H7 (cell line): ENCODE measurements around the gene LANCL2. TPM values are rescaled to one million over a fixed set of nuclear protein-coding genes. Genes with fewer than 3 reads are reported as not detected.
"Not testable (repeated sequence)": the region's sequence is repeated elsewhere in the genome, so short reads cannot be mapped to it uniquely, and the experiment has no call there.

Experiments used
- DNase-seq: peaks from one replicate; pipeline ENCODE4 v3.0.0; 2012
- H3K27me3 ChIP-seq: 2 replicates; pipeline ENCODE4 v1.6.0; 2011; ENCODE audit warnings: mild to moderate bottlenecking, low read length; ENCODE audit not compliant: control insufficient read depth, insufficient read depth
- H3K36me3 ChIP-seq: replicated peaks from 2 replicates; pipeline ENCODE4 v1.5.1; 2011; ENCODE audit warnings: low read length; ENCODE audit not compliant: control insufficient read depth, insufficient read depth
- H3K4me3 ChIP-seq: 2 replicates; pipeline ENCODE4 v1.5.1; 2011; ENCODE audit warnings: low read depth, mild to moderate bottlenecking, control low read depth, low read length, moderate library complexity; ENCODE audit not compliant: insufficient read depth
- total RNA-seq: library from RNA; depleted of rRNA; stranded (reverse); fragments of >200 nt; shearing (Covaris generic); gene quantifications from 2 replicates; pipeline ENCODE4 v1.2.3, GENCODE V29; 2014

The LANCL2 gene
- total RNA-seq, 1 experiment from 2014 or later, result 10.7 TPM

DNA sequence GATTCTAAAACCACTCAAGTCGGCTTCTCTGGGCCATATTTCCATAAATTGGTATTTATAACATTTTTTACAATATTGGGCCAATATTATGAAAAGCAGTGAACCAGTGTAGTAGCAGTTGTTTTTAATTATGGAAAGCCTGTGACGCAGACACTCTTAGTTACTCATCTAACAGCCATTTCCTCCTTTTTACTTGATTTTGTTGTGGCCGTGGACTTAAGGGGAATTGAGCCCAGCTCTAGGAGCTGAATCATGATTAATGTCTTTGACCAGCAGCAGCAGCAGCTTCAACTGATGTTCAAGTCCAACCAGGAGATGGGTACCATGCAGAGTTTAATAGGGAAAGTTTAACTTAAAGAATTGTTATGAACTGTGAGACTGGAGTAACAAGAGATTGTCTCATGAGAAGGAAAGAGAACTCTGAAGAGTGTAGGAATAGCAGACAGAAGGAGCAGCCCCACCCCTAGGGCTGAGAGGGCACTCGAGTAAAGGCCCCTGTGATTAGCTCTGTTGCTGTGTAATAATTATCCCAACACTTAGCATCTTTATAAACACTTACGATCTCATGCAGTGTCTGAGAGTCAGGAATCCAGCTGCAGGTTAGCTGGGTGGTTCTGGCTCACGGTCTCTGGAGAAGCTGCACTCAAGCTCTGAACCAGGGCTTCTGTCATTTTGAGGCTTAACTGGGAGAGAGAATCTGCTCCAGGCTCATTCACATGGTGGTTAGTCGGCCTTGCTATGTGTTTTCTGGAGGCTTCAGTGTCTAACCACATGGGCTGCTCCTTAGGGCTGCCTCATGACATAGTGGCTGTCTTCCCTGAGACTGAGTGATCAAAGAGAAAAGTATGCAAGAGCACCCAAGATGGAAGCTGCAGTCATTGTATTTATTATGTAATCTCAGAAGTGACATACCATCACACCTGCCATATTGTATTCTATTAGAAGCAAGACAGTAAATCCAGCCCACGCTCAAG, 4.6 kb downstream of the LANCL2 start:
- Histone ChIP-seq H3K36me3 (no peaks in the 10 kb centered on the region), H3K27me3 (no peaks in the 10 kb centered on the region), H3K4me3 (no peak overlapping the region)
- no peak for DNase-seq

DNA sequence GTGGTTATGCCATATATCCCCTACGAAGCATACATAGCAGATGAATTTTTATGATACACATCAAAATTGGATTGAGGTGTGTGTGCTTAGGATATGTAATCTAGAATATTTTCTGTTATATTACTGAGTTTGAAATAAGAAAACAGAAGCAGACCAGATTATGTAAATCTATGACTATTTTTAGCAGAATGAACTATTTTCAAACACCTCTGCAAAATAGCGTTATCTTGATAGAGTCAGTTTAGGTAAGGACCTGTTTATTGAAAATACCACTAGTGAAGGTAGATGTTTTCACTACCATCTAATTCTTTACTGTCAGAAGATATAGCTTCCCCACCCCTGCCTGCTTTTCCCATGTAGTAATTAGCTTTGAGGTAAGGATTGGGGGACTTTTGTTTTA, 9.1 kb downstream of the LANCL2 start:
- DNase-seq, result no peak
- no peaks in the 10 kb centered on the region for H3K27me3 ChIP-seq
- no peak overlapping the region for H3K4me3 ChIP-seq
- H3K36me3 ChIP-seq, result no peaks in the 10 kb centered on the region

DNA sequence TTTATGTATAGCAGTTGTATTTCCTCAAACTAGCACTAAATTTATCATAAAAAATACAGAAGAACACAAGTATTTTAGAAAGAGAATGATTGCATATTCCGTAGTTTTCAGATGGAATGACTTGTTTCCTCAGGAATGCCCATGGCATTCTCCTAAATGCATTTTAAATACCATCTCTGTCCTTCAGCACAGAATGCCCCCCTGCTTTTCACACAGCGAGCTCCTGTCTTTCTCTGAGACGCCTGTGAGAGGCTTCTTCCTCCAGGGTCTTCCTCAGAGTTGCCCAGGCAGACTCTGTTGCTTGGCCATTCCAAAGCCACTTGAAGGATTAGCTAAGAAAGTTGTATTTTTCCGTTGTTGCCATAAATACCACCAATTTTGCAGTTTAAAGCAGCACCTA, 10.1 kb downstream of the LANCL2 start:
- Histone ChIP-seq H3K27me3 (no peaks in the 10 kb centered on the region), H3K36me3 (no peaks in the 10 kb centered on the region), H3K4me3 (no peak overlapping the region)
- DNase-seq, result no peak

DNA sequence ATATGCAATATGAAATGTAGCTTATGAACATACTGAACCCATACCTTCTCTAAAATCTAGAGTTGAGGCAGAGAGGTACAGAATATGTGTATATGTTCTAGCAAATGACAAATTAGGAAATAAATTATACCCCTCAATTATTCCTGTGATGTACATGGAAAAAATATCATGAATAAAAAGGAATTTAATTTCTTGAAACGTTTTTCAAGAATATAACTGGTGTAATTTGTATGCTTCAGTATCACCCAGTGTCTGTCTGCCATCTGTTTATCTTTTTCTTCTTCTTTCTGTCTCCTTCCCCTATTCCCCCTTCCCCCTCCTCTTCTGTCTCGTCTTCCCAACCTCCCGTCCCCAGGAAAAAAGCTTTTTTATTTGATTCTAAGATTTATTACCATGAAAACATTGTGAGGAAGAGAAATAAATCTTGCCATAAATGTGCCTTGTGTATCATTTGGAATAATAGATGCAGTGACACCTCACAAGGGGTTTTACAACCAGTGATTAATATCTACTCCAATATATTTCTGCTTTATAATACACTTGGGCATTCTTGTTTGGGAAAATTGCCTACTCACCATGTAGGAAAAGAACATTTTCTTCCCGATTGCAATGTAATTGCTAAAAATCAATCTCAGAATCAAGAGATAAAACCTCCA, 12.2 kb downstream of the LANCL2 start:
- no peak for DNase-seq
- no peak overlapping the region for H3K4me3 ChIP-seq
- no peaks in the 10 kb centered on the region for H3K36me3 ChIP-seq
- no peaks in the 10 kb centered on the region for H3K27me3 ChIP-seq

DNA sequence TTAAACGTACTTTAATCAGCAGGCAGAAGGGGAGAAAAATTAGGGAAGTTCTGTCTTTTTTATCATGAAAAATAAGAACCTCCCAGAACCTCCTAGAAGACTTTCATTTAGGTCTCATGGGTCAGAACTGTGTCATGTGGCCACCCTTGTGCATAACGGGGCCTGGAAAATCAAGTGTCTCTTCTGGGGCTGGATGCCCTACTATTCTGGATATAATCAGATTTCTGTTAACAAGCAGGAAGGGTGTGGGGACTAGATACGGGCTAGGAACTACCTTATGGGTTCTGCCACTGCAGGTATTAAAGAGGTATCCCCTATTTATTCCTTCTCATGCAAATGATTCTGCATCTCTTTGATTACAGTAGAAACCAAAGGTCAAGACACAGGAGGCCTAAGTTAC, 14.1 kb downstream of the LANCL2 start:
- Histone ChIP-seq H3K27me3 (no peaks in the 10 kb centered on the region), H3K4me3 (no peak overlapping the region), H3K36me3 (no peaks in the 10 kb centered on the region)
- DNase-seq, result no peak

DNA sequence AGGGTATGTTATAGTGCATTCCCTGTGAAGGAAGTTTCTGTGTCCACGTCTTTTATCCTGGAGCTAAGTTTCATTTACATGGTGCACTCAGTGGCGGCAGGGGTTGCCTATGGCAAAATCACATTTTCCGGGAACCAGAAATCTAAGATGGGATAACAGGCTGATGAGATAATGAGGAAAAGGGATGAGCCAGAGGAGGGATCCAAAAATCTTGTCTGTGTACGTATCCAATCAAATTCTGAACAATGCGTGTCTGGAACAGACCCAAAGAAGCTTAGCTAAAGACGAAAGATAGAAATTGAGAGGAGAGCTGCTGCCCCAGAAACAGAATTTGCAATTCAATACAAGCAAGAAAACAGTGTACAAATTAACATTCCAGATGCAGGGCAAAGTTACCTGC, 16.1 kb downstream of the LANCL2 start:
- no peak for DNase-seq
- Histone ChIP-seq H3K36me3 (no peaks in the 10 kb centered on the region), H3K4me3 (no peak overlapping the region), H3K27me3 (no peaks in the 10 kb centered on the region)

DNA sequence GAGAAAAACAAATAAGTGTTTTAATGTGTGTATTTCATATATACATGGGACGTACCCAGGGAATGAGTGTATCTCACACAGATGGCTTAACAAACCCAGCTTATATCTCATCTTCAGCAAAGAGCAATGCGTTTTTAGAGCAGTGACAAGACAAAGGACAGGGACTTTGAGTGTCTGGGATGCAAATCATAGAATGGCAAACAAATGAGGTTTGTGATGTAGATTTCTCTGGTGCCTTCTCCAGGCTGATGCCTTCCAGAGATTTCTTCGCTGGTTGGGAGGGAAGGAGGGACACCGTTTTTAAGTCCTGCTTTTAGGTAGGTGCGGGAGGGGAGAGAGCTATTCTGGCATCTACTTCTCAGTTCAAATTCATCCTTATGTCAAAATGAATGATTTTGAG, 16.6 kb downstream of the LANCL2 start:
- Histone ChIP-seq H3K36me3 (no peaks in the 10 kb centered on the region), H3K27me3 (no peaks in the 10 kb centered on the region), H3K4me3 (no peak overlapping the region)
- DNase-seq, result no peak

DNA sequence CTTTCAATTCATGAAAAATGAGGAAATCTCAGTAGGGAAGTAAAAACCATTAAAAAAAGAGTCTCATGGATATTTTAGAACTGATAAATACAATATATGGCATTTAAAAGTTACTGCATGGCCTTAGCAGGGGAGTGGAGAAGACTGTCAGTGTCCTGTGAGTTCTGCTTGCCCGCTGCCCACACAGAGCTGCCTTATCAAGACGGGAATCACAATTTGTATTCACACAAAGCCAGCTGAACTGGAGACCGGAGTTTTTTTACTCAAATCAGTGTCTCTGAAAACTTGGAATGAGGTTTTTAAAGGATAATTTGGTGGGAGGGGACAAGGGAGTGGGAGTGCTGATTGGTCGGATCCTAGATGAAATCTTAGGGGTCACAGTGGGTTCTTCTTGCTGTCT, 17.1 kb downstream of the LANCL2 start:
- DNase-seq, result no peak
- Histone ChIP-seq H3K36me3 (no peaks in the 10 kb centered on the region), H3K4me3 (no peak overlapping the region), H3K27me3 (no peaks in the 10 kb centered on the region)

DNA sequence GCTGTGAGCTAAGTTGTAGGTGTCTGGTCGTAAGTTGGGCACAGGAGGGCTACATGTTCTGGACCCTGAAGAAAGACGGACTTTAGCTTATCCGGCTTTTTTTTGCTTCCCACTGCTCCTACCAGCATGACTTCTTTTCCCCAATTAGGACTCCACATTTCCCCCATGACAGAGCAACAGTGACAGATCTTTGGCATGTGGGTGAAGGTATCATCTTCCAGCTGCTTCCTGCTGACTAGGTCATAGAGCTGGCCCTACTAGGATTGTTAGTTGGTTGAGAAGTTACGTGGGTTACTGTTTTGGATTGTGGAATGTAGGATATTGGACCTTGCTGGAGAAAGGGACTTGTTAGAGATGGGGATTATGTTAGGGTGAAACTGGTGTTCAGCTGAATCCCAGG, 21.4 kb downstream of the LANCL2 start:
- no peak for DNase-seq
- Histone ChIP-seq H3K27me3 (no peaks in the 10 kb centered on the region), H3K4me3 (no peak overlapping the region), H3K36me3 (no peaks in the 10 kb centered on the region)

DNA sequence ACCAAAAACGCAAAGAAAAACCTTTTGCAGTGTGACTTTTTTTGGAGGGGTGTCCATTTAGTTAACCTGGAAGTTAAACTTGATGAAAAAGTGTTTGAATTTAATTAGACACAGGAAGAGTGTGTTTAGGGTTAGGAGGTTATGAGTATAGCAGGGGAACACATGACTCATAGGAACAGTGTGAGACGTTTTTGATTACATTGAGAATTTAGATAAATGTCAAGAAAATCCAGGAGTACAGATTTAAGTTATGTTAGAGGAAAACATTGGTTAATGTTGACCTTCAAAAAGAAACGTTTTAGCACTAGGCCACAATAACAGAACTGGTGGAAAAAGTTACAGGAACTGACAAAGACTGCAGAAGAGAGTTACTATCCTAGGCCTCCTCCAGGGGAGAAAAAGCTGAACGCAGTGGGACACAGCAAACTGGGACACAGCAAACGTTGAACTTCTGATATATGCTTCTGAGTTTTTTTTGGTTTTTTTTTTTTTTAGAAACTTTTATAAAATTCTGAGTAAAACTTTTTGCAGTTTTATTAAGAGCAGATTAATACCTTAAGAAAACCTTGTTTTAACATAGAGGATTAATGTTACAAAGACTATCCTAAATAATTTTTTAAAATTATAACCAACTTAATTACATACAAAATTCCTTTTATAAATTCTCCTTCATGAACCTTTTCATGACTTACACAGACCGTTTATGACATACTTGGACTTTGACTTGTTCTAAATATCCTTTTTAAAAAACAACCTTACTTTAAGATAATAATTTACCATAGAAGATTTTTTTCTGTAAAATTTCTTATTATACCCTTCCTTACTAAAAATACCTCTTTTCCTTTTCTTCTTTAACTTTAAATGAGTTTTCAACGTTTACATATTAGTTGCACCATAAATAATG, 22.2 kb downstream of the LANCL2 start:
- Histone ChIP-seq H3K36me3 (no peaks in the 10 kb centered on the region), H3K27me3 (no peaks in the 10 kb centered on the region), H3K4me3 (no peak overlapping the region)
- no peak for DNase-seq

DNA sequence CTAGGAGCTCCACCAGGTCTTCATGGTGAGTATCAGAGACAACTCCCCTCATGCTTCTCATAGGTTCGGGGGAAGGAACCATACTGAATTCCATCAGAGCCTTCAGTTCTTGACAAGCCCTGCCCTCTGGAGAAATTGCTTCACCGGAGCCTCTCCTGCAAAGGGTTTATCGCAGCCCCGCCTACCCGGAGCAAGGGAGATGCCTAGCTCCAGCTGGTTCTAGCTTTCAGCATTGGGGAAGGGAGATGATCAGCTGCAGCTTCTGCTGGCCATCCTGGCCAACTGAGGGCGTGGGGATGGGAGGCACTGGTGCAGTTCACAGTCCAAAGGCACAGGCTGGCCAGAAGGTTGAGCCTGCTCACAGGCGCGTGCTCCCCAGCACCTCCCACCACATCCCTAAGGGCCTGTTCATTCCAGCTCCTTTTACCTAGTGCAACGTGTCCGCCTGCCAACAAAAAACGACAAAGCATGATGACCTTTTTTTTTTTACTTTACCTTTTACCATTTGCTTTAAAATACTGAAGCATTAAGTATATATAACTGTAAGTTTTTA, 31.2 kb downstream of the LANCL2 start:
- no peak overlapping the region for H3K4me3 ChIP-seq
- H3K36me3 ChIP-seq, result no peaks in the 10 kb centered on the region; the same call in 1 of the 2 replicates
- H3K27me3 ChIP-seq, result no peaks in the 10 kb centered on the region
- no peak for DNase-seq

DNA sequence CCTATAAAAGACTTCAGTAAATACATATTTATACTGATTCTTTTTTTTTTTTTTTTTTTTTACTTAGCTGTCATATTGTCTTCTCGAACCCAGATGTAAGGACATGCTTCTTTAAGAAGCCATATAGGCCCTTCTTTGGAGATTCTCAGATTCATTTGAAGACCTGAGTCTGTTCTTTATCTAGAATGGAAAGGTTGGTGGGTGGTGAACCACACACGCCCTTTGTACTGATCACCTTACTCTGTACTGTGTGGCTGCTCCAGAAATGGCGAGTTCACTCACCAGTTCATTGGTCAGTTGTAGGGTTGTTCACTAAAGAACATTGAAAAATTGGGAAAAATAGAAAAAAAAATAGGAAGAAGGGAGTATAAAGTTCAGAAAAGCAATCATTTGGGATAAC, 32.5 kb downstream of the LANCL2 start:
- DNase-seq, result no peak
- Histone ChIP-seq H3K27me3 (no peaks in the 10 kb centered on the region), H3K4me3 (no peak overlapping the region), H3K36me3 (no peaks in the 10 kb centered on the region; the same call in 1 of the 2 replicates)

DNA sequence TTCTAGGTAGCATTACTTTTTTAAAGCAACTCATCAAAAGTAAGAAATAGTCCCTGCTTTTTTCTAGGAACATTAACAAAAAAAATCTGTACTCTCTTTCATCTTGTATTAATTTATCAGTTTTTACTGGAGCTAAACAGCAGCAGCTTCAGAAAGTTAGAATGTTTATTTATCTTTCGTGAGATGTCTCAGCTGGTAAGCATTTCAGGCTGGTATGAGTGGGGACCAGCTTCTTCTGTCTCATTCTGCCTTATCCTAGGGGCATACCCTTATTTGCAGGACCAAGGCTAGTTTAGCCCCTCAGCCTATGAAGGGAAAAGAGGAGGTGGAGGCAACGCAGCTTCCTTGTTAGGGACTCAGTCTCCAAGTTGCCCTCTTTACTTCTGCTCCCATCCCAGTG, 35.1 kb downstream of the LANCL2 start:
- no peak for DNase-seq

DNA sequence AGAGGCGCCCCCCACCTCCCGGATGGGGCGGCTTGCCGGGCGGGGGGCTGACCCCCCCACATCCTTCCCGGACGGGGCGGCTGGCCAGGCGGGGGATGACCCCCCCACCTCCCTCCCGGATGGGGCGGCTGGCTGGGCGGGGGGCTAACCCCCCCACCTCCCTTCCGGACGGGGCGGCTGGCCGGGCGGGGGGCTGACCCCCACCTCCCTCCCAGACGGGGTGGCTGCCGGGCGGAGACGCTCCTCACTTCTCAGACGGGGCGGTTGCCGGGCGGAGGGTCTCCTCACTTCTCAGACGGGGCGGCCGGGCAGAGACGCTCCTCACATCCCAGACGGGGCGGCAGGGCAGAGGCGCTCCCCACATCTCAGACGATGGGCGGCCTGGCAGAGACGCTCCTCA, 37.4 kb downstream of the LANCL2 start:
- not testable (repeated sequence) for DNase-seq, H3K4me3 ChIP-seq, H3K36me3 ChIP-seq, H3K27me3 ChIP-seq

More for the DNA sequence above, 35.1 kb downstream of the LANCL2 start:
- Histone ChIP-seq H3K4me3 (no peak overlapping the region), H3K36me3 (peaks cover 2% of the 10 kb centered on the region; the same call in 1 of the 2 replicates), H3K27me3 (no peaks in the 10 kb centered on the region)
